Suprapubic skin (tissue), 4 donors: Measurements from ENCODE around the gene C6orf47. TPM values are rescaled to one million over a fixed set of nuclear protein-coding genes. Genes with fewer than 3 reads are reported as not detected.

Experiments used
- DNase-seq, 2 donors: peaks; one replicate each; pipeline ENCODE4 v3.0.0-alpha.2; 2019; ENCODE audit warnings: low spot score in 2 of 2
- H3K27ac ChIP-seq: fragments of 200-600 bp; sonication (generic); one replicate; pipeline ENCODE4 v1.5.1; 2019
- H3K27me3 ChIP-seq: fragments of 200-600 bp; sonication (generic); one replicate; pipeline ENCODE4 v1.5.1; 2019
- H3K36me3 ChIP-seq: fragments of 200-600 bp; sonication (generic); one replicate; pipeline ENCODE4 v1.5.1; 2019
- H3K4me1 ChIP-seq: fragments of 200-600 bp; sonication (generic); one replicate; pipeline ENCODE4 v1.5.1; 2019
- H3K4me3 ChIP-seq: fragments of 200-600 bp; sonication (generic); one replicate; pipeline ENCODE4 v1.5.1; 2019; ENCODE audit warnings: mild to moderate bottlenecking
- H3K9me3 ChIP-seq: fragments of 200-600 bp; sonication (generic); one replicate; pipeline ENCODE4 v1.5.1; 2019
- CTCF ChIP-seq, 2 donors: fragments of 200-600 bp in 1 of 2; fragments of 450-650 bp in 1 of 2; sonication (generic) in 1 of 2; IDR thresholded peaks; one replicate each; pipeline ENCODE4 v1.5.1; 2016 to 2019; ENCODE audit warnings: antibody characterized with exemption in 2 of 2, mild to moderate bottlenecking in 1 of 2, moderate library complexity in 1 of 2
- EP300 ChIP-seq: sonication (generic); formaldehyde crosslinking; IDR thresholded peaks from one replicate; pipeline ENCODE4 v1.6.1; 2017; ENCODE audit warnings: antibody characterized with exemption
- POLR2A ChIP-seq, 2 donors: fragments of 450-650 bp; IDR thresholded peaks; one replicate each; pipeline ENCODE4 v1.6.1; 2017; ENCODE audit warnings: antibody characterized with exemption in 2 of 2, mild to moderate bottlenecking in 2 of 2, moderate library complexity in 2 of 2
- POLR2AphosphoS5 ChIP-seq, 3 donors: sonication (generic); formaldehyde crosslinking; IDR thresholded peaks; one replicate each; pipeline ENCODE4 v1.6.1; 2017; ENCODE audit warnings: antibody characterized with exemption in 3 of 3
- WGBS: methylation state at CpG from one replicate; pipeline ENCODE4 v1.1.5; 2018; 5-methylcytosine and 5-hydroxymethylcytosine counted together
- total RNA-seq, 4 donors: library from RNA; depleted of rRNA; stranded (reverse); fragments of >200 nt; gene quantifications; one replicate each; pipeline ENCODE4 v1.1.0, GENCODE V29; 2016

C6orf47 gene
- total RNA-seq, 4 donors from 2014 or later, result 31.6 to 41.0 (median 38.1) TPM

- Histone ChIP-seq H3K27ac (peak overlapping the region; percentile 96), H3K27me3 (no peaks in the 10 kb centered on the region), H3K9me3 (no peaks in the 10 kb centered on the region), H3K4me3 (peak overlapping the region; percentile 65), H3K4me1 (peaks cover 24% of the 10 kb centered on the region), H3K36me3 (peaks cover 17% of the 10 kb centered on the region)
- peak; percentile 99 to 100 for DNase-seq
- TF ChIP-seq CTCF (IDR thresholded peaks at IDR 0.05), result no peak
- peak; percentile 4 to 87 (median 85) for TF ChIP-seq POLR2AphosphoS5 (IDR thresholded peaks at IDR 0.05)
- TF ChIP-seq POLR2A (IDR thresholded peaks at IDR 0.05), result peak; percentile 79 to 92
- TF ChIP-seq EP300, result no peak
- WGBS, result under 1% methylated on average over 50 of the region's 50 CpGs
Measured at GRCh38 chr6:31619805-31620585, 40.6 kb downstream of the C6orf47 start.

- Histone ChIP-seq H3K4me3 (no peak overlapping the region), H3K9me3 (no peaks in the 10 kb centered on the region), H3K4me1 (peaks cover 14% of the 10 kb centered on the region), H3K27ac (no peak overlapping the region), H3K36me3 (no peaks in the 10 kb centered on the region), H3K27me3 (no peaks in the 10 kb centered on the region)
- WGBS, result 88% methylated on average over 2 of the region's 2 CpGs
- no peak for DNase-seq
- TF ChIP-seq POLR2AphosphoS5 (IDR thresholded peaks at IDR 0.05) (no peak), EP300 (no peak), POLR2A (IDR thresholded peaks at IDR 0.05) (no peak), CTCF (IDR thresholded peaks at IDR 0.05) (no peak)
Measured at GRCh38 chr6:31617010-31617409, 43.6 kb downstream of the C6orf47 start.

- H3K27me3 ChIP-seq, result no peaks in the 10 kb centered on the region
- H3K9me3 ChIP-seq, result no peaks in the 10 kb centered on the region
- H3K4me3 ChIP-seq, result peak overlapping the region; percentile 8
- 52% methylated on average over 7 of the region's 7 CpGs for WGBS
- no peaks in the 10 kb centered on the region for H3K36me3 ChIP-seq
- TF ChIP-seq POLR2AphosphoS5 (IDR thresholded peaks at IDR 0.05) (no peak), POLR2A (IDR thresholded peaks at IDR 0.05) (no peak), EP300 (no peak), CTCF (IDR thresholded peaks at IDR 0.05) (no peak)
- H3K4me1 ChIP-seq, result peaks cover 4% of the 10 kb centered on the region
- DNase-seq, result no peak
- no peak overlapping the region for H3K27ac ChIP-seq
Measured at GRCh38 chr6:31615748-31616147, 44.8 kb downstream of the C6orf47 start.

- 68% methylated on average over 6 of the region's 6 CpGs for WGBS
- H3K9me3 ChIP-seq, result no peaks in the 10 kb centered on the region
- no peak for DNase-seq
- no peaks in the 10 kb centered on the region for H3K27me3 ChIP-seq
- TF ChIP-seq POLR2A (IDR thresholded peaks at IDR 0.05) (no peak), CTCF (IDR thresholded peaks at IDR 0.05) (no peak)
- peak within 1 kb of the TSS; percentile 8 for H3K4me3 ChIP-seq
- H3K27ac ChIP-seq, result no peak within 1 kb of the TSS
- H3K36me3 ChIP-seq, result no peaks in the 10 kb centered on the region
- H3K4me1 ChIP-seq, result peaks cover 4% of the 10 kb centered on the region
Measured at GRCh38 chr6:31614684-31615578, 45.6 kb downstream of the C6orf47 start, which contains the start of gene AIF1. AIF1 (plus strand) TSS chr6:31615234; CDS start chr6:31615330, 96 bp downstream.

- 71% methylated on average over 8 of the region's 8 CpGs for WGBS
- Histone ChIP-seq H3K4me3 (no peak overlapping the region), H3K27ac (no peak overlapping the region), H3K9me3 (no peaks in the 10 kb centered on the region), H3K36me3 (no peaks in the 10 kb centered on the region), H3K27me3 (no peaks in the 10 kb centered on the region), H3K4me1 (no peaks in the 10 kb centered on the region)
- DNase-seq, result no peak
- no peak for TF ChIP-seq CTCF (IDR thresholded peaks at IDR 0.05)
- TF ChIP-seq POLR2AphosphoS5 (IDR thresholded peaks at IDR 0.05), result no peak
- no peak for TF ChIP-seq EP300
- TF ChIP-seq POLR2A (IDR thresholded peaks at IDR 0.05), result no peak
Measured at GRCh38 chr6:31614075-31614619, 46.4 kb downstream of the C6orf47 start.
